T47D (cell line): ENCODE results near the gene LACC1.

Source experiments
- DNase-seq, 2 experiments: peaks; one replicate each; pipeline versions ENCODE4 v3.0.0 to v3.0.0-alpha.2; 2011 to 2012; ENCODE audit warnings: low read depth in 1 of 2, low spot score in 1 of 2
- JUND ChIP-seq: IDR thresholded peaks from 2 replicates; pipeline ENCODE4 v1.6.1; 2012; ENCODE audit warnings: low read depth
- in situ Hi-C: cut with HindIII; loops from 2 replicates; pipeline ENCODE4 v1.10.0; 2016; ENCODE audit warnings: low sequenced_read_pairs, low pct_unique_long_range_greater_than_20kb

Gene LACC1

DNA sequence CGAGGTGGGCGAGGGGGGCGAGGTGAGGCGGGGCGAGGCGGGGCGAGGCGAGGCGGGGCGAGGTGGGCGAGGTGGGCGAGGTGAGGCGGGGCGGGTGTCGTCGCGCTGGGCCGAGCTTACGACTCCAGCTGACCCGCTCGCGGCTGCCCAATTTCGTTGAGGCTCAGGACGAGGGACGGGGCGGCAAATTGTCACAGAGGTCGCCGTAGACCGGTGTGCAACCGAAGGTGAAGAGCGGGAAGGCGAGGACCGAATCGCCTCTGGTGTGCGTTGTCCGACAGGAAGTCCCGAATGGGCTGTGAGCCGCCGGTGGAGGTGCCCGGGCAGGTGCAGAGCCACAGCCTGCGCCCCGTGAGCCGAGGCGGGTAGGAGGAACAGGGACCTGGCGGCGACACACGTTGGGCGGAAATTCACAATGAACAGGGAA lies at the start of gene LACC1:
Gene LACC1, plus strand, starts transcription at position 150 of the 427 bp plus-strand sequence. CDS start 1,082 bp downstream, outside the sequence.
- no peak for DNase-seq
- in situ Hi-C loops, result no loop called here
- TF ChIP-seq JUND, result no peak

DNA sequence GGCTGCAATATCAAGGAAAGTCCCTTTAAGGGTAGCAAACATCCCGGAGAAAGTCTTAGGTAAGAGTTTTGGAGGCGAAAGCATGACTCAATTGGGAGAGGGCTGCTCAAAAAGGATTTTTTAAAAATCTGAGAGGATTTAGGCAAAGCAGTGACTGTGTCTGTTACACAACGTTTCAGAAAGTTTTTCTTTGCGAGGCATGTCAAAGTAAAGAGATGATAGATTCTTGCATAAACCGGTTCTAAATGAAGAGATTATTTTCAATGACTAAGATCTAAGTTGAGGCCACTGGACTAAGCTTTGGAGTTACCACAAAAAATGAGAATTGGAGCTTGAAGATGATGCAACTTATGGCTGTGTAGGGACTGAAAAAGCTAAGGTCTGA lies 49.2 kb upstream of the LACC1 start:
- in situ Hi-C loops, result no loop called here
- DNase-seq, result no peak
- no peak for TF ChIP-seq JUND

DNA sequence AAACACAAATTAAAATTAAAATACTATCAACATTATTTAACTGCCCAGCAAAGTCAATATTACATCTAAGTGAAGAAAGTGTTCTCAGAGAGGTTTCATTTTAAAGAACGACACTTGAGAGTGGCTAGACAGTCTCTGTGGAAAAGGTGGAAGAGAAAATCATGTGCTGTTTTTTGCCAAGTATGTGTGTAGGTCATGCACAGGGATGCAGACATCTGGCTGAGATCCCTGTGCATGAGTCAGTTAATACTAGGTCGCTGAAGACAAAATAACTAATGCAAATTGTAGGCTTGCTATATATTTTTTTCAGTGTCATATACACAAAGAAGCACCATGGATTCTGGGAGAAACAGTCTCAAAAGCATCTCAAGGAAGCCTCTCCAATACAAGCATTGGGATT lies 48.6 kb upstream of the LACC1 start:
- no peak for TF ChIP-seq JUND
- no peak for DNase-seq

DNA sequence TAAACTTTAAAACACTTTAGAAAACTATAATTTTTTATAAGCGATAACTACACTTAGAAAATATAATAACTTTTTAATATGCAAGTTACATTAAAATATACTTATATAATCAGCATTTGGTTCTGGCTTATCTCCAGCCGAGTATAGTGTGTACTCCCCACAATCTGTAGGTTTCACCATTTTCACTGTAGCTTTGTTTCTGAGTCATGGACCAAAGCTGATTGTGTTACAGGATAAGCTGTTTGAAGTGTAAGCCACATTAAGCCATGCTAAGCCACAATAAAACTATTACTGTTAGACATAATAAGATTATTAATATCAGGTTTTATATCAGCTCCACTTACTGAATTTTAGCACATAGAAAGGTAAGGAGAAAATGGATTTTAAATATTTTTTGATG lies 44.0 kb upstream of the LACC1 start:
- in situ Hi-C loops, result no loop called here
- no peak for DNase-seq
- no peak for TF ChIP-seq JUND

More for the DNA sequence above, 48.6 kb upstream of the LACC1 start:
- in situ Hi-C loops, result no loop called here

DNA sequence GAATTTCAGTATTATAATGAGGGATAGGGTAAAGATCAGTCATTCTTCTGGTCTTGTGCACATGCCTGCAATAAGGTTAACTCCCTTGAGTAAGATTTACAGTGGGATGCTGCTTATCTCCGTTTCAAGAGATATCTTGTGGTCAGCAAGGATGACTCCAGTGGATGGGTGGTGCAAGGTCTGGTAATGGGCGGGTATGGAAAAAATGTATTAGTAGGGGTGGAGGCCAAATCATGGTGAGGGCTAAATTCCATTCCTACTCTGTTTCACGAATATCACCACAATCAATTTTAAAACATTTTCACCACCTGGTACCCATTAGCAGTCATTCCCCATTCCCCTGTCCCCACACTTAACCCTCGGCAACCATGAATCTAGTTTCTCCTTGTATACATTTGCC lies 40.8 kb upstream of the LACC1 start:
- no peak for DNase-seq
- TF ChIP-seq JUND, result no peak
- in situ Hi-C loops, result no loop called here

DNA sequence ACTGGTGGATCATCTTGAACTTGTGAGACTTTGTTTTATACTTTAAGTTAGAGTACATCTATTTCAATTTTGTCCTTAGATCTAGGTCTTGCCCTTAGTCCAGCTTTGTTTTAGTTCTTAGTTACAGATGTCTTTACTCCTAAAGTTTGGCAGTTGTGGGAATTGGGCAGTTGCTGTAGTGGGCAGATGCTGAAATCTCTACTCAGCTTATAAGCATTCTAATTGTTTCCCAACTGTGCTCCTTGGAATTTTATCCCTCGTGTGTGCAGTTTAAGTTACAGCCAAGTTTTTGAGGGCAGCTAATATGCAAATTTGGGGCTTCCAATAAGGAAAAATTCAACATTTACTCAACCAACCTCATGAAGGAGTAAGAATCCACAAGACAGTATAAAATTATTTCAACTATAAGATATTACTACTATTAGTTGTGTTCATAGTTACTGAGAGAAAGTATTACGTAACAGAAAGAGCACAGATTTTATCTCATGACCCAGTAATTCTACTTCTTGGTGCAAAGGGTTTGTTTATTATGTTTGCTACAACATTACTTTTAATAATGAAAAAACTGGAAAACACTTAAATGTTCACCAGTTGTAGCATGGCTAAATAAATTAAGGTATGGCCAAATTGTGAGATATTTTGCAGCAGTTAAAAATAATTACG lies 33.1 kb upstream of the LACC1 start:
- in situ Hi-C loops, result no loop called here
- DNase-seq, result no peak
- TF ChIP-seq JUND, result no peak

DNA sequence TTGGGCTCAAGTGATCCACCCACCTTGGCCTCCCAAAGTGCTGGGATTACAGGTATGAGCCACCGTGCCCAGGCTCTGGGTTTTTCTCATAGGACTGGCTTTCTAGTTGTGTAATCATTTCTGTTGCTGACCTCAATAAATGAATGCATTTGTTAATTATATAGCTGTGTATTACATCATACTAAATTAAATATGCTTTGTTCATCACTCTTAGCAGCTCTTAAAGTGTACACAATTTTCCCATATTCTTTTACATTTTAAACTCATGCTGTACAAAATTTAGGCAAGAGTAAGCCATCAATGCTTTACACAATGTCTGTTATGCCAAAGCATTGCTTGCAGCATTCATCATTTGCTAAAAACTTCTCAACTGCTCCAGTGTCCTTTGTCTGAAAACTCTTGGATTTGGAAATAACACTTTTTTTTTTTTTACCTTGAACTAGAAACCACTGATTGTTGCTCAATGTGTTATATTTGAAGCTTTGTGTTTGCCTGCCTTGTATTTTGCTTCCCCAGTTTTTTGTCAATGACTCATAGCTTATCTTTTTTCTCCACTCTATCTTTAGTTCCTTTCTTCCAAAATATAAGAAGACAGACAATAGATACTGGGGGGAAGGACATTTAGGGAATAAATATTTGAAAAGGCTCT lies 31.6 kb upstream of the LACC1 start:
- no peak for TF ChIP-seq JUND
- no peak for DNase-seq
- in situ Hi-C loops, result no loop called here

DNA sequence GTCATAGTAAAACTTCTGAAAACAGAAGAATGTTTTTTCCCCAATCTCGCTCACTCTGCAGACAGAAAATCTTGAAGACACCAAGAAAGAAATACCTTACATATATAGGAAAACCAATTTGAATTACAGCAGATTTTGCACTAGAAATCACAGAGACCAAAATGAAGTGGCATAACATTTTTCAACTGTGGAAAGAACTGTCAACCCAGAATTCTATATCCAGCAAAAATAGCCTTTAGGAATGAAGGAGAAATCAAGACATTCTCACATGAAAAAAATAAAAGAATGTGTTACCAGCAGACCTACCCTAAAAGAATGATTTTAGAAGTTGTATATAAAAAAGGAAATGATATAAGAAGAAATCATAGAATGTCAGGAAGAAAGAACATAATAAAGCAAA lies 28.8 kb upstream of the LACC1 start:
- in situ Hi-C loops, result no loop called here
- no peak for DNase-seq
- no peak for TF ChIP-seq JUND

DNA sequence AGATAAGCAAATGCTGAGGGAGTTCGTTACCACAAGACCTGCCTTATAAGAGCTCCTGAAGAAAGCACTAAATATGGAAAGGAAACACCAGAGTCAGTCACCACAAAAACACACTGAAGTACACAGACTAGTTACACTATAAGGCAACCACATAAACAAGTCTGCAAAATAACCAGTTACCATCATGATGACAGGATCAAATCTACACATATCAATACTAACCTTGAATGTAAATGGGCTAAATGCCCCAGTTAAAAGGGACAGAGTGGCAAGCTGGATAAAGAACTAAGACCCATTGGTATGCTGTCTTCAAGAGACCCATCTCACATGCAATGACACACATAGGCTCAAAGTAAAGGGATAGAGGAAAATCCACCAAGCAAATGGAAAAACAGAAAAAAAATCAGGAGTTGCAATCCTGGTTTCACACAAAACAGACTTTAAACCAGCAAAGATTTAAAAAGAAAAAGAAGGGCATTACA lies 26.7 kb upstream of the LACC1 start:
- in situ Hi-C loops, result no loop called here
- TF ChIP-seq JUND, result no peak
- no peak for DNase-seq

DNA sequence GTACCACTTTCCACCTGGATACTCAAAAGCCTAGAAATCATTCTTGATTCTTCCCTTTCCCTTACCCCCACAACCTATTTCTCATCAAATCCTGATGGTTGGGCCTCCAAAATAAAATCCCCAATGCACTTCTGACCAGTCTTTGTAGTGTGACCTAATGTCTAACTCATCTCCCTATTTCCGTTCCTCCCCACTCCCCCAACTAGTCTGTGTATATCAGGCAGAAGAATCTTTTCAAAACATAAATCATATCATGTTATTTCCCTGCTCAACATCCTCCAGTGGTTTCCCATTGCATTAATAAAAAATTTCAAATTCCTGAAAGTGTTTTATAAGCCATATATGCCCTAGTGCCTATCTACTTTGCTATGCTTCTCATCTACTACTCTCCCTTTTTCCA lies 17.8 kb upstream of the LACC1 start:
- in situ Hi-C loops, result no loop called here
- TF ChIP-seq JUND, result no peak
- DNase-seq, result no peak

DNA sequence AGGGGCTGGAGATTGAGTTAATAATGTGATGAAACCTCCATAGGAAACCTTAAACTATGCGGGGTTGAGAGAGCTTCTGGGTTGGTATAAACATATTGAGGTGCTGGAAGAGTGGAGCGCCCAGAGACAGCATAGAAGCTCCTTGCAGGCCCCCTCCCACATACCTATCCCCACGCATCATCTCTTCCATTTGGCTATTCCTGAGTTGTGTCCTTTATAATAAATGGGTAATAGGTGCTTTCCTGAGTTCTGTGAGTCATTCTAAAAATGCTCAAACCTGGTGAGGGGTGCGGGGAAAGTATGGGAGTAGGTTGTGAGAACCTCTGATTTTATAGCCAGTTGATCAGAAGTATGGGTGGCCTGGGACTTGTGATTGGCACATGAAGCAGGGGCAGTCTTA lies 14.8 kb upstream of the LACC1 start:
- no peak for TF ChIP-seq JUND
- no peak for DNase-seq
- in situ Hi-C loops, result no loop called here

DNA sequence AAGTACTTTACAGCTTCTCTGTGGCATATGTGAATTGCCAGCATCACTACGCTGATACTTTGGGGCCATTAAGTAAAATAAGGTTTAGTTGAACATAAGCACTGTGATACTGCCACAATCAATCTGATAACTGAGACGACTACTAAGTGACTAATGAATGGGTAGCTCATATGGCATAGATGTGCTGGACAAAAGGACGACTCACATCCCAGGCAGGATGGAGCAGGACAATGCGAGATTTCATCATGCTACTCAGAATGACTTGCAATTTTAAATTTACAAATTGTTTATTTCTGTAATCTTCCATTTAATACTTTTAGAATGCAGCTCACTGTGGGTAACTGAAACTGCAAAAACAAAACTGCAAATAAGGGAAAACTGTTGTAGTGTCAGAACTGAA lies 13.8 kb upstream of the LACC1 start:
- TF ChIP-seq JUND, result no peak
- in situ Hi-C loops, result no loop called here
- DNase-seq, result no peak

DNA sequence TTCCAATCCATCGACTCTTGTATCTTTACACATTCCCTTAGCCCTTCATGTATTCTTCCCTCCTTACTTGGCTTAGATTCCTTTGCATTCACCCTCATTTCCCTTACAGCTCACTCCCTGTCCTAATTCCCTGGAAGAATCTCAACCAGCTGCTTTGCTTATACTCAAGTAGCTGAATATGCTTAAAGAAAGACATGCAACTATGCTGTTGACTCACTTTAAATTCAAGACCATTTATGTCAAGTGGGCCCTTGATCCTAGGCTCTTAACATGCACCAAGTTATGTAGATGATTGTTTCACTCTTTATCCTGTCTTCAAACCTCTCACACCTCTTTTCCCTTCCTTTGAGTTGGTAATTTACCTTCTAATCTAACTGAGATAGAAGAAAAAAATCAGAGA lies 7.5 kb upstream of the LACC1 start:
- in situ Hi-C loops, result no loop called here

More for the DNA sequence above, 7.5 kb upstream of the LACC1 start:
- TF ChIP-seq JUND, result no peak
- no peak for DNase-seq
